SK-N-SH treated with all-trans-retinoic acid at 6 μM for 48 hours (cell line): ENCODE data around the gene CNGA2.

Experiments used
- ATAC-seq: fragments of 200-7000 bp; cut with Tn5 transposase; 3 replicates; pipeline ENCODE4 v1.9.1; 2020; ENCODE audit warnings: mild to moderate bottlenecking, moderate library complexity
- BACH2 ChIP-seq: fragments of 250-450 bp; sonication (Bioruptor Pico); IDR thresholded peaks from 2 replicates; pipeline ENCODE4 v1.9.0; 2021; ENCODE audit warnings: mild to moderate bottlenecking, borderline replicate concordance
- CSDC2 ChIP-seq: fragments of 250-450 bp; sonication (Bioruptor Pico); IDR thresholded peaks from 2 replicates; pipeline ENCODE4 v1.5.0; 2020; ENCODE audit warnings: mild to moderate bottlenecking, moderate library complexity
- GLIS3 ChIP-seq: fragments of 250-450 bp; sonication (Bioruptor Pico); IDR thresholded peaks from 2 replicates; pipeline ENCODE4 v1.5.0; 2020; ENCODE audit warnings: mild to moderate bottlenecking, moderate library complexity
- ISL1 ChIP-seq: fragments of 250-450 bp; sonication (Bioruptor Pico); IDR thresholded peaks from 2 replicates; pipeline ENCODE4 v2.1.2; 2022; ENCODE audit warnings: mild to moderate bottlenecking, moderate library complexity
- OSR1 ChIP-seq: fragments of 250-450 bp; sonication (Bioruptor Pico); IDR thresholded peaks from 2 replicates; pipeline ENCODE4 v1.8.0; 2022; ENCODE audit warnings: moderate library complexity, mild to moderate bottlenecking, inconsistent platforms
- PPARA ChIP-seq: fragments of 250-450 bp; sonication (Bioruptor Pico); IDR thresholded peaks from 2 replicates; pipeline ENCODE4 v1.5.0; 2020; ENCODE audit warnings: mild to moderate bottlenecking, borderline replicate concordance
- RARB ChIP-seq: fragments of 250-450 bp; sonication (Bioruptor Pico); IDR thresholded peaks from 2 replicates; pipeline ENCODE4 v1.8.0; 2021; ENCODE audit warnings: mild to moderate bottlenecking, moderate library complexity
- SNAI2 ChIP-seq: fragments of 250-450 bp; sonication (Bioruptor Pico); IDR thresholded peaks from 2 replicates; pipeline ENCODE4 v1.5.0; 2020; ENCODE audit warnings: mild to moderate bottlenecking, moderate library complexity
- TCF4 ChIP-seq: fragments of 250-450 bp; sonication (Bioruptor Pico); IDR thresholded peaks from 2 replicates; pipeline ENCODE4 v1.8.0; 2021; ENCODE audit warnings: mild to moderate bottlenecking, moderate library complexity, borderline replicate concordance
- TOX ChIP-seq: fragments of 250-450 bp; sonication (Bioruptor Pico); IDR thresholded peaks from 2 replicates; pipeline ENCODE4 v1.8.0; 2021; ENCODE audit warnings: mild to moderate bottlenecking, moderate library complexity, borderline replicate concordance
- ZC3H10 ChIP-seq: fragments of 250-450 bp; sonication (Bioruptor Pico); IDR thresholded peaks from 2 replicates; pipeline ENCODE4 v1.5.1; 2021; ENCODE audit warnings: mild to moderate bottlenecking, moderate library complexity
- ZFP3 ChIP-seq: fragments of 250-450 bp; sonication (Bioruptor Pico); IDR thresholded peaks from 2 replicates; pipeline ENCODE4 v1.5.0; 2020; ENCODE audit warnings: mild to moderate bottlenecking, moderate library complexity
- ZFP30 ChIP-seq: fragments of 450-650 bp; formaldehyde crosslinking; IDR thresholded peaks from 2 replicates; pipeline ENCODE4 v1.5.0; 2022; ENCODE audit warnings: mild to moderate bottlenecking, moderate library complexity
- ZNF565 ChIP-seq: fragments of 450-650 bp; formaldehyde crosslinking; conservative IDR thresholded peaks from 2 replicates; pipeline ENCODE4 v1.5.0; 2020; ENCODE audit warnings: low read depth, mild to moderate bottlenecking, moderate library complexity
- ZNF70 ChIP-seq: fragments of 450-650 bp; formaldehyde crosslinking; IDR thresholded peaks from 2 replicates; pipeline ENCODE4 v1.5.0; 2020; ENCODE audit warnings: mild to moderate bottlenecking, moderate library complexity
- ZNF8 ChIP-seq: fragments of 450-650 bp; formaldehyde crosslinking; IDR thresholded peaks from 2 replicates; pipeline ENCODE4 v1.5.0; 2020; ENCODE audit warnings: mild to moderate bottlenecking, moderate library complexity
- TF ChIP-seq, protein P1 (sequence below): fragments of 250-450 bp; sonication (Bioruptor Pico); IDR thresholded peaks from 2 replicates; pipeline ENCODE4 v1.5.1; 2020; ENCODE audit warnings: low read depth, mild to moderate bottlenecking, moderate library complexity
- TF ChIP-seq, protein P2 (sequence below): fragments of 250-450 bp; sonication (Bioruptor Pico); IDR thresholded peaks from 2 replicates; pipeline ENCODE4 v1.5.0; 2020; ENCODE audit warnings: mild to moderate bottlenecking, moderate library complexity
- TF ChIP-seq, protein P3 (sequence below): fragments of 250-450 bp; sonication (Bioruptor Pico); IDR thresholded peaks from 2 replicates; pipeline ENCODE4 v1.8.0; 2020; ENCODE audit warnings: mild to moderate bottlenecking, moderate library complexity, borderline replicate concordance
- TF ChIP-seq, protein P4 (sequence below): fragments of 250-450 bp; sonication (Bioruptor Pico); IDR thresholded peaks from 2 replicates; pipeline ENCODE4 v1.8.0; 2021; ENCODE audit warnings: low read depth, mild to moderate bottlenecking, moderate library complexity, borderline replicate concordance
- TF ChIP-seq, protein P5 (sequence below): fragments of 250-450 bp; sonication (Bioruptor Pico); IDR thresholded peaks from 2 replicates; pipeline ENCODE4 v1.5.1; 2021; ENCODE audit warnings: mild to moderate bottlenecking, moderate library complexity

The CNGA2 gene

DNA sequence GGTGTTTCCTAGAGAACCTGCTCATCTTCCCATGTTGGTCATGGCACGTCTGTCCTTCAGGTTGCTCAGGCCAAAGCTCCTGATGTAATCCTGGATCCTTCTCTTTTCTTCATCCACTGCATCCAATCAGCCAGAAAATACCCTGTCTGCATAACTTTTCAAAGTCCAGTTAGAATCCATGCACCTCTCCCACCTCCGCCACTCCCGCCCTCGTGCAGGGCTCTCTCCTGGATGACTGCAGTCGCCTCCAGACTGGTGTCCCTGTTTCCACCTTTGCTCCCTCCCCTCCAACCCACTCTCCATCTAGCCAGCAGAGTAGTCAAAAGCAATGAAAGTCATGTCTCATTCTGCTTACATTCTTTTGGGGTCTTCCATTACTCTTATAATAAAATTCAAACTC is 16.0 kb downstream of the CNGA2 start:
- ATAC-seq = no peak
- no peak for TF ChIP-seq TOX (CRISPR knock-in tag)
- TF ChIP-seq TCF4 (CRISPR knock-in tag) = no peak
- TF ChIP-seq ISL1 (CRISPR knock-in tag) = no peak
- TF ChIP-seq ZNF70 (CRISPR knock-in tag) = no peak
- TF ChIP-seq ZC3H10 = no peak
- TF ChIP-seq, protein P1, sequence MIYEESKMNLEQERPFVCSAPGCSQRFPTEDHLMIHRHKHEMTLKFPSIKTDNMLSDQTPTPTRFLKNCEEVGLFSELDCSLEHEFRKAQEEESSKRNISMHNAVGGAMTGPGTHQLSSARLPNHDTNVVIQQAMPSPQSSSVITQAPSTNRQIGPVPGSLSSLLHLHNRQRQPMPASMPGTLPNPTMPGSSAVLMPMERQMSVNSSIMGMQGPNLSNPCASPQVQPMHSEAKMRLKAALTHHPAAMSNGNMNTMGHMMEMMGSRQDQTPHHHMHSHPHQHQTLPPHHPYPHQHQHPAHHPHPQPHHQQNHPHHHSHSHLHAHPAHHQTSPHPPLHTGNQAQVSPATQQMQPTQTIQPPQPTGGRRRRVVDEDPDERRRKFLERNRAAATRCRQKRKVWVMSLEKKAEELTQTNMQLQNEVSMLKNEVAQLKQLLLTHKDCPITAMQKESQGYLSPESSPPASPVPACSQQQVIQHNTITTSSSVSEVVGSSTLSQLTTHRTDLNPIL (CRISPR knock-in tag) = no peak
- TF ChIP-seq, protein P2, sequence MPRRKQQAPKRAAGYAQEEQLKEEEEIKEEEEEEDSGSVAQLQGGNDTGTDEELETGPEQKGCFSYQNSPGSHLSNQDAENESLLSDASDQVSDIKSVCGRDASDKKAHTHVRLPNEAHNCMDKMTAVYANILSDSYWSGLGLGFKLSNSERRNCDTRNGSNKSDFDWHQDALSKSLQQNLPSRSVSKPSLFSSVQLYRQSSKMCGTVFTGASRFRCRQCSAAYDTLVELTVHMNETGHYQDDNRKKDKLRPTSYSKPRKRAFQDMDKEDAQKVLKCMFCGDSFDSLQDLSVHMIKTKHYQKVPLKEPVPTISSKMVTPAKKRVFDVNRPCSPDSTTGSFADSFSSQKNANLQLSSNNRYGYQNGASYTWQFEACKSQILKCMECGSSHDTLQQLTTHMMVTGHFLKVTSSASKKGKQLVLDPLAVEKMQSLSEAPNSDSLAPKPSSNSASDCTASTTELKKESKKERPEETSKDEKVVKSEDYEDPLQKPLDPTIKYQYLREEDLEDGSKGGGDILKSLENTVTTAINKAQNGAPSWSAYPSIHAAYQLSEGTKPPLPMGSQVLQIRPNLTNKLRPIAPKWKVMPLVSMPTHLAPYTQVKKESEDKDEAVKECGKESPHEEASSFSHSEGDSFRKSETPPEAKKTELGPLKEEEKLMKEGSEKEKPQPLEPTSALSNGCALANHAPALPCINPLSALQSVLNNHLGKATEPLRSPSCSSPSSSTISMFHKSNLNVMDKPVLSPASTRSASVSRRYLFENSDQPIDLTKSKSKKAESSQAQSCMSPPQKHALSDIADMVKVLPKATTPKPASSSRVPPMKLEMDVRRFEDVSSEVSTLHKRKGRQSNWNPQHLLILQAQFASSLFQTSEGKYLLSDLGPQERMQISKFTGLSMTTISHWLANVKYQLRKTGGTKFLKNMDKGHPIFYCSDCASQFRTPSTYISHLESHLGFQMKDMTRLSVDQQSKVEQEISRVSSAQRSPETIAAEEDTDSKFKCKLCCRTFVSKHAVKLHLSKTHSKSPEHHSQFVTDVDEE (CRISPR knock-in tag) = no peak
- TF ChIP-seq ZFP30 = no peak
- TF ChIP-seq, protein P3, sequence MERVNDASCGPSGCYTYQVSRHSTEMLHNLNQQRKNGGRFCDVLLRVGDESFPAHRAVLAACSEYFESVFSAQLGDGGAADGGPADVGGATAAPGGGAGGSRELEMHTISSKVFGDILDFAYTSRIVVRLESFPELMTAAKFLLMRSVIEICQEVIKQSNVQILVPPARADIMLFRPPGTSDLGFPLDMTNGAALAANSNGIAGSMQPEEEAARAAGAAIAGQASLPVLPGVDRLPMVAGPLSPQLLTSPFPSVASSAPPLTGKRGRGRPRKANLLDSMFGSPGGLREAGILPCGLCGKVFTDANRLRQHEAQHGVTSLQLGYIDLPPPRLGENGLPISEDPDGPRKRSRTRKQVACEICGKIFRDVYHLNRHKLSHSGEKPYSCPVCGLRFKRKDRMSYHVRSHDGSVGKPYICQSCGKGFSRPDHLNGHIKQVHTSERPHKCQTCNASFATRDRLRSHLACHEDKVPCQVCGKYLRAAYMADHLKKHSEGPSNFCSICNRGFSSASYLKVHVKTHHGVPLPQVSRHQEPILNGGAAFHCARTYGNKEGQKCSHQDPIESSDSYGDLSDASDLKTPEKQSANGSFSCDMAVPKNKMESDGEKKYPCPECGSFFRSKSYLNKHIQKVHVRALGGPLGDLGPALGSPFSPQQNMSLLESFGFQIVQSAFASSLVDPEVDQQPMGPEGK (CRISPR knock-in tag) = no peak
- TF ChIP-seq SNAI2 = no peak
- TF ChIP-seq BACH2 (CRISPR knock-in tag) = no peak
- TF ChIP-seq PPARA (CRISPR knock-in tag) = no peak
- TF ChIP-seq ZNF565 (CRISPR knock-in tag) = no peak
- TF ChIP-seq, protein P4, sequence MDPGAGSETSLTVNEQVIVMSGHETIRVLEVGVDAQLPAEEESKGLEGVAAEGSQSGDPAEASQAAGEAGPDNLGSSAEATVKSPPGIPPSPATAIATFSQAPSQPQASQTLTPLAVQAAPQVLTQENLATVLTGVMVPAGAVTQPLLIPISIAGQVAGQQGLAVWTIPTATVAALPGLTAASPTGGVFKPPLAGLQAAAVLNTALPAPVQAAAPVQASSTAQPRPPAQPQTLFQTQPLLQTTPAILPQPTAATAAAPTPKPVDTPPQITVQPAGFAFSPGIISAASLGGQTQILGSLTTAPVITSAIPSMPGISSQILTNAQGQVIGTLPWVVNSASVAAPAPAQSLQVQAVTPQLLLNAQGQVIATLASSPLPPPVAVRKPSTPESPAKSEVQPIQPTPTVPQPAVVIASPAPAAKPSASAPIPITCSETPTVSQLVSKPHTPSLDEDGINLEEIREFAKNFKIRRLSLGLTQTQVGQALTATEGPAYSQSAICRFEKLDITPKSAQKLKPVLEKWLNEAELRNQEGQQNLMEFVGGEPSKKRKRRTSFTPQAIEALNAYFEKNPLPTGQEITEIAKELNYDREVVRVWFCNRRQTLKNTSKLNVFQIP (CRISPR knock-in tag) = no peak
- no peak for TF ChIP-seq ZNF8 (CRISPR knock-in tag)
- TF ChIP-seq CSDC2 (CRISPR knock-in tag) = no peak
- TF ChIP-seq, protein P5, sequence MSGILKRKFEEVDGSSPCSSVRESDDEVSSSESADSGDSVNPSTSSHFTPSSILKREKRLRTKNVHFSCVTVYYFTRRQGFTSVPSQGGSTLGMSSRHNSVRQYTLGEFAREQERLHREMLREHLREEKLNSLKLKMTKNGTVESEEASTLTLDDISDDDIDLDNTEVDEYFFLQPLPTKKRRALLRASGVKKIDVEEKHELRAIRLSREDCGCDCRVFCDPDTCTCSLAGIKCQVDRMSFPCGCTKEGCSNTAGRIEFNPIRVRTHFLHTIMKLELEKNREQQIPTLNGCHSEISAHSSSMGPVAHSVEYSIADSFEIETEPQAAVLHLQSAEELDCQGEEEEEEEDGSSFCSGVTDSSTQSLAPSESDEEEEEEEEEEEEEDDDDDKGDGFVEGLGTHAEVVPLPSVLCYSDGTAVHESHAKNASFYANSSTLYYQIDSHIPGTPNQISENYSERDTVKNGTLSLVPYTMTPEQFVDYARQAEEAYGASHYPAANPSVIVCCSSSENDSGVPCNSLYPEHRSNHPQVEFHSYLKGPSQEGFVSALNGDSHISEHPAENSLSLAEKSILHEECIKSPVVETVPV = no peak
- TF ChIP-seq ZFP3 = no peak
- TF ChIP-seq OSR1 (CRISPR knock-in tag) = no peak
- no peak for TF ChIP-seq GLIS3

DNA sequence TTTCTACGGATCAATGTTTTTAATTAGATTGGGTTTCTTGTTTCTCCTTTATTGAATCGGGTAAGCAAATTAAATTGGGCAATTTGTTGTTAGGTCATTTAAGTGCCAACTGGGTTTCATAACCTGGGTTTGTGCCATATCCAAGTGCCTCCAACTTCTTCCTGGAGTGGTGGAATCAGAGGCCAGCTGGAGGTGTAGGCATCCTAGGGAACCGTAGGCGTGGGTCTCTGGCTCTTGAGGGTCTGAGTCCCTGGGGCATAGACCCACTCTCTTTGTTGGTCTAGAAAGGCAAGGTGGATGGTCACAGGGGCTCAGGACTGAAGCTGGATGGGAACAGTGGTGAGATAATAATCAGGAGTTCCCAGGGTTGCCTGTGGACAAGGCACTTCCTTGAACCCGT is 18.3 kb downstream of the CNGA2 start:
- no peak for ATAC-seq
- TF ChIP-seq ZC3H10 = no peak
- TF ChIP-seq, protein P5 = no peak
- no peak for TF ChIP-seq ZNF565 (CRISPR knock-in tag)
- TF ChIP-seq SNAI2 = no peak
- TF ChIP-seq BACH2 (CRISPR knock-in tag) = no peak
- no peak for TF ChIP-seq GLIS3
- no peak for TF ChIP-seq TOX (CRISPR knock-in tag)
- TF ChIP-seq ZNF70 (CRISPR knock-in tag) = no peak
- no peak for TF ChIP-seq PPARA (CRISPR knock-in tag)
- no peak for TF ChIP-seq RARB (CRISPR knock-in tag)
- TF ChIP-seq, protein P3 (CRISPR knock-in tag) = no peak
- no peak for TF ChIP-seq TCF4 (CRISPR knock-in tag)
- TF ChIP-seq CSDC2 (CRISPR knock-in tag) = no peak
- no peak for TF ChIP-seq ZFP3
- no peak for TF ChIP-seq ZFP30
- TF ChIP-seq, protein P4 (CRISPR knock-in tag) = no peak
